Endothelial cell of umbilical vein (primary cell): ENCODE data around the gene GPR153.

Experiments
- CTCF ChIP-seq, 2 donors: IDR thresholded peaks; 1 replicate in 1 of 2; 2 replicates in 1 of 2; pipeline ENCODE4 v1.5.1; 2011; ENCODE audit warnings: low read length in 2 of 2, mild to moderate bottlenecking in 2 of 2, moderate library complexity in 2 of 2, control low read depth in 1 of 2, inconsistent platforms in 1 of 2, low read depth in 1 of 2; ENCODE audit not compliant: insufficient read depth in 1 of 2; ENCODE audit errors: extremely low read depth in 1 of 2
- EZH2 ChIP-seq: IDR thresholded peaks from 2 replicates; pipeline ENCODE4 v1.6.1; 2012; ENCODE audit warnings: borderline replicate concordance, low read depth, mild to moderate bottlenecking, moderate library complexity, low read length, inconsistent platforms; ENCODE audit not compliant: severe bottlenecking
- GATA2 ChIP-seq: IDR thresholded peaks from 2 replicates; pipeline ENCODE4 v1.7.0; 2011; ENCODE audit warnings: low read depth, mild to moderate bottlenecking, moderate library complexity, mixed read lengths, low read length; ENCODE audit not compliant: insufficient read length, insufficient read depth
- POLR2A ChIP-seq: IDR thresholded peaks from 2 replicates; pipeline ENCODE4 v1.6.1; 2012; ENCODE audit warnings: low read depth, mild to moderate bottlenecking, control low read depth, low read length

GRCh38 chr1:6207921-6208320 is 53.0 kb downstream of the GPR153 start:
- no peak for TF ChIP-seq EZH2
- no peak for TF ChIP-seq POLR2A
- no peak for TF ChIP-seq CTCF (IDR thresholded peaks at IDR 0.05; ENCODE audit: extremely low read depth in 1 of 2, insufficient read depth in 1 of 2, low read depth in 1 of 2, low read length in 2 of 2)
- no peak for TF ChIP-seq GATA2
